HG03097 (cell line): Measurements from ENCODE around the gene PREX1.
"Not testable (repeated sequence)": the region's sequence is repeated elsewhere in the genome, so short reads cannot be mapped to it uniquely, and the experiment has no call there.

Experiments used
- ATAC-seq: cut with Tn5 transposase; IDR thresholded peaks from one replicate; pipeline ENCODE4 v1.9.1; 2021; ENCODE audit not compliant: unreplicated experiment, low FRiP score

Gene PREX1

GRCh38 chr20:48782053-48782452 is 45.7 kb downstream of the PREX1 start:
- ATAC-seq, result no peak

- no peak for ATAC-seq
Measured at GRCh38 chr20:48781634-48782033, 46.2 kb downstream of the PREX1 start.

- no peak for ATAC-seq
Measured at GRCh38 chr20:48779435-48779834, 48.4 kb downstream of the PREX1 start.

- no peak for ATAC-seq
Measured at GRCh38 chr20:48777821-48778220, 50.0 kb downstream of the PREX1 start.

- no peak for ATAC-seq
Measured at GRCh38 chr20:48777005-48777404, 50.8 kb downstream of the PREX1 start.

- ATAC-seq, result no peak
Measured at GRCh38 chr20:48776306-48776705, 51.5 kb downstream of the PREX1 start.

- ATAC-seq, result not testable (repeated sequence)
Measured at GRCh38 chr20:48775545-48775944, 52.3 kb downstream of the PREX1 start.

- no peak for ATAC-seq
Measured at GRCh38 chr20:48774696-48775095, 53.1 kb downstream of the PREX1 start.

- no peak for ATAC-seq
Measured at GRCh38 chr20:48773837-48774418, 53.9 kb downstream of the PREX1 start.

GRCh38 chr20:48772183-48772976 is 55.4 kb downstream of the PREX1 start:
- ATAC-seq, result no peak

GRCh38 chr20:48771542-48771941 is 56.3 kb downstream of the PREX1 start:
- ATAC-seq, result no peak

- no peak for ATAC-seq
Measured at GRCh38 chr20:48770700-48771442, 56.9 kb downstream of the PREX1 start.

GRCh38 chr20:48769069-48769983 is 58.5 kb downstream of the PREX1 start:
- no peak for ATAC-seq

- no peak for ATAC-seq
Measured at GRCh38 chr20:48766961-48767960, 60.5 kb downstream of the PREX1 start.

GRCh38 chr20:48766205-48766604 is 61.6 kb downstream of the PREX1 start:
- no peak for ATAC-seq

GRCh38 chr20:48765359-48765758 is 62.4 kb downstream of the PREX1 start:
- no peak for ATAC-seq

GRCh38 chr20:48763216-48763914 is 64.4 kb downstream of the PREX1 start:
- no peak for ATAC-seq

- ATAC-seq, result no peak
Measured at GRCh38 chr20:48761874-48762273, 65.9 kb downstream of the PREX1 start.
